WTC11 (cell line): Measurements from ENCODE around the gene FBXO41. TPM values are rescaled to one million over a fixed set of nuclear protein-coding genes. Genes with fewer than 3 reads are reported as not detected.

ENCODE experiments used
- ATAC-seq: fragments of 200-7000 bp; cut with Tn5 transposase; 2 replicates; pipeline ENCODE4 v1.10.0; 2021; ENCODE audit warnings: mild to moderate bottlenecking, moderate library complexity
- CTCF ChIA-PET: fragments of 300-600 bp; sonication (Branson Sonifier 250); formaldehyde crosslinking; loops from one replicate; lab custom pipeline; 2021; ENCODE audit warnings: antibody characterized with exemption; lab: Charles Lee
- POLR2A ChIA-PET: fragments of 350-600 bp; sonication (Branson Sonifier 250); formaldehyde crosslinking; loops from one replicate; lab custom pipeline; 2021; ENCODE audit warnings: antibody characterized with exemption; lab: Charles Lee
- DNase-seq: peaks from one replicate; pipeline ENCODE4 v3.0.0; 2021; ENCODE audit warnings: low spot score
- H3K27ac Mint-ChIP-seq: 2 replicates; pipeline ENCODE4 v1.8.0; 2021; ENCODE audit warnings: mixed read lengths
- H3K27me3 Mint-ChIP-seq: 2 replicates; pipeline ENCODE4 v1.8.0; 2021; ENCODE audit warnings: low read depth, mild to moderate bottlenecking, moderate library complexity, mixed read lengths
- H3K36me3 Mint-ChIP-seq: 2 replicates; pipeline ENCODE4 v1.8.0; 2021; ENCODE audit warnings: mixed read lengths
- H3K4me1 Mint-ChIP-seq: 2 replicates; pipeline ENCODE4 v1.8.0; 2022; ENCODE audit warnings: mixed read lengths
- H3K4me3 Mint-ChIP-seq: 2 replicates; pipeline ENCODE4 v1.8.0; 2021; ENCODE audit warnings: mild to moderate bottlenecking, moderate library complexity, mixed read lengths
- H3K9me3 Mint-ChIP-seq: 2 replicates; pipeline ENCODE4 v1.8.0; 2021; ENCODE audit warnings: mixed read lengths
- GTF2I ChIP-seq: fragments of 250-450 bp; sonication (Bioruptor Pico); conservative IDR thresholded peaks from 2 replicates; pipeline ENCODE4 v1.4.0; 2021; ENCODE audit warnings: mild to moderate bottlenecking
- NR1H2 ChIP-seq: sonication (generic); formaldehyde crosslinking; IDR thresholded peaks from 2 replicates; pipeline ENCODE4 v1.9.0; 2021; ENCODE audit warnings: mild to moderate bottlenecking, moderate library complexity, missing genetic modification reagents
- NR3C1 ChIP-seq: sonication (generic); formaldehyde crosslinking; conservative IDR thresholded peaks from 2 replicates; pipeline ENCODE4 v1.8.1; 2023; ENCODE audit warnings: low read depth, mild to moderate bottlenecking, missing genetic modification reagents
- SP1 ChIP-seq: sonication (generic); formaldehyde crosslinking; conservative IDR thresholded peaks from 2 replicates; pipeline ENCODE4 v1.8.1; 2022; ENCODE audit warnings: missing genetic modification reagents
- TEAD1 ChIP-seq: sonication (generic); formaldehyde crosslinking; IDR thresholded peaks from 2 replicates; pipeline ENCODE4 v1.8.0; 2022; ENCODE audit warnings: mild to moderate bottlenecking, missing genetic modification reagents
- TEAD4 ChIP-seq: sonication (generic); formaldehyde crosslinking; IDR thresholded peaks from 2 replicates; pipeline ENCODE4 v1.8.0; 2022; ENCODE audit warnings: mild to moderate bottlenecking, missing genetic modification reagents
- ZNF263 ChIP-seq: sonication (generic); formaldehyde crosslinking; IDR thresholded peaks from 2 replicates; pipeline ENCODE4 v1.8.1; 2022; ENCODE audit warnings: low read depth, mild to moderate bottlenecking, moderate library complexity, missing genetic modification reagents
- ZNF423 ChIP-seq: fragments of 250-450 bp; sonication (Bioruptor Pico); IDR thresholded peaks from 2 replicates; pipeline ENCODE4 v2.1.2; 2022; ENCODE audit warnings: mild to moderate bottlenecking, moderate library complexity
- total RNA-seq: library from RNA; stranded (reverse); gene quantifications from 3 replicates; pipeline ENCODE4 v1.2.3, GENCODE V29; 2021
- TF ChIP-seq, protein P1 (sequence below): sonication (generic); formaldehyde crosslinking; IDR thresholded peaks from 2 replicates; pipeline ENCODE4 v1.8.0; 2023; ENCODE audit warnings: mild to moderate bottlenecking, missing genetic modification reagents
- TF ChIP-seq, protein P2 (sequence below): sonication (generic); formaldehyde crosslinking; IDR thresholded peaks from 2 replicates; pipeline ENCODE4 v1.8.1; 2023; ENCODE audit warnings: mild to moderate bottlenecking, missing genetic modification reagents
- TF ChIP-seq, protein P3 (sequence below): sonication (generic); formaldehyde crosslinking; IDR thresholded peaks from 2 replicates; pipeline ENCODE4 v1.8.1; 2023; ENCODE audit warnings: mild to moderate bottlenecking, missing genetic modification reagents
- TF ChIP-seq, protein P4 (sequence below): sonication (generic); formaldehyde crosslinking; IDR thresholded peaks from 2 replicates; pipeline ENCODE4 v1.8.1; 2022; ENCODE audit warnings: low read depth, mild to moderate bottlenecking, moderate library complexity, missing genetic modification reagents, borderline replicate concordance

FBXO41 gene
- total RNA-seq, 1 experiment from 2014 or later, result 19.2 TPM

DNA sequence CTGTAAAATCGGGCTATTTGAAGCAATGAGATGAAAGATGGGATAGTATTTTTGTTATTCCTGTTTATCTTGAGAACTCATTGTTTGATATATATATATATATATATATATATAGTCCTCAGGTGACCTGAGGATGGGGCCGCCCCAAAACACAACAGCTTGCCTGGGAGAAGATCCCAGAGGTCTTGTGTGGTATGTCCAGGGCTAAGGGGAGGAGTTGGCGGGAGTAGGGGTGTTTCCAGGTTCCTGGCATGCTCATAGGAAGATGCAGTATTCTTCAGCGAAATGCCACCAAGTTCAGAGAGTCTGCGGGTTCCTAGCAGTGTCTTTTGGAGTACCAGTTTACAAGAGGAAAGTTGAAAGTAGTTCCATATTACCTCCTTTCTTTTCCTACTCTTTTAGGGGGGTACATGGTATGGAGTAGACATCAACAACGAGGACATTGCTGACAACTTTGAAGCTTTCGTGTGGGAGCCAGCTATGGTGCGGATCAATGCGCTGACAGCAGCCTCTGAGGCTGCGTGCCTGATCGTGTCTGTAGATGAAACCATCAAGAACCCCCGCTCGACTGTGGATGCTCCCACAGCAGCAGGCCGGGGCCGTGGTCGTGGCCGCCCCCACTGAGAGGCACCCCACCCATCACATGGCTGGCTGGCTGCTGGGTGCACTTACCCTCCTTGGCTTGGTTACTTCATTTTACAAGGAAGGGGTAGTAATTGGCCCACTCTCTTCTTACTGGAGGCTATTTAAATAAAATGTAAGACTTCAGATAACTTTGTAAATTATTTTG lies 31.8 kb downstream of the FBXO41 start (continued):
- TF ChIP-seq, protein P1, sequence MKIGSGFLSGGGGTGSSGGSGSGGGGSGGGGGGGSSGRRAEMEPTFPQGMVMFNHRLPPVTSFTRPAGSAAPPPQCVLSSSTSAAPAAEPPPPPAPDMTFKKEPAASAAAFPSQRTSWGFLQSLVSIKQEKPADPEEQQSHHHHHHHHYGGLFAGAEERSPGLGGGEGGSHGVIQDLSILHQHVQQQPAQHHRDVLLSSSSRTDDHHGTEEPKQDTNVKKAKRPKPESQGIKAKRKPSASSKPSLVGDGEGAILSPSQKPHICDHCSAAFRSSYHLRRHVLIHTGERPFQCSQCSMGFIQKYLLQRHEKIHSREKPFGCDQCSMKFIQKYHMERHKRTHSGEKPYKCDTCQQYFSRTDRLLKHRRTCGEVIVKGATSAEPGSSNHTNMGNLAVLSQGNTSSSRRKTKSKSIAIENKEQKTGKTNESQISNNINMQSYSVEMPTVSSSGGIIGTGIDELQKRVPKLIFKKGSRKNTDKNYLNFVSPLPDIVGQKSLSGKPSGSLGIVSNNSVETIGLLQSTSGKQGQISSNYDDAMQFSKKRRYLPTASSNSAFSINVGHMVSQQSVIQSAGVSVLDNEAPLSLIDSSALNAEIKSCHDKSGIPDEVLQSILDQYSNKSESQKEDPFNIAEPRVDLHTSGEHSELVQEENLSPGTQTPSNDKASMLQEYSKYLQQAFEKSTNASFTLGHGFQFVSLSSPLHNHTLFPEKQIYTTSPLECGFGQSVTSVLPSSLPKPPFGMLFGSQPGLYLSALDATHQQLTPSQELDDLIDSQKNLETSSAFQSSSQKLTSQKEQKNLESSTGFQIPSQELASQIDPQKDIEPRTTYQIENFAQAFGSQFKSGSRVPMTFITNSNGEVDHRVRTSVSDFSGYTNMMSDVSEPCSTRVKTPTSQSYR, result no peak
- TF ChIP-seq, protein P2, sequence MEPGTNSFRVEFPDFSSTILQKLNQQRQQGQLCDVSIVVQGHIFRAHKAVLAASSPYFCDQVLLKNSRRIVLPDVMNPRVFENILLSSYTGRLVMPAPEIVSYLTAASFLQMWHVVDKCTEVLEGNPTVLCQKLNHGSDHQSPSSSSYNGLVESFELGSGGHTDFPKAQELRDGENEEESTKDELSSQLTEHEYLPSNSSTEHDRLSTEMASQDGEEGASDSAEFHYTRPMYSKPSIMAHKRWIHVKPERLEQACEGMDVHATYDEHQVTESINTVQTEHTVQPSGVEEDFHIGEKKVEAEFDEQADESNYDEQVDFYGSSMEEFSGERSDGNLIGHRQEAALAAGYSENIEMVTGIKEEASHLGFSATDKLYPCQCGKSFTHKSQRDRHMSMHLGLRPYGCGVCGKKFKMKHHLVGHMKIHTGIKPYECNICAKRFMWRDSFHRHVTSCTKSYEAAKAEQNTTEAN (CRISPR knock-in tag), result no peak

DNA sequence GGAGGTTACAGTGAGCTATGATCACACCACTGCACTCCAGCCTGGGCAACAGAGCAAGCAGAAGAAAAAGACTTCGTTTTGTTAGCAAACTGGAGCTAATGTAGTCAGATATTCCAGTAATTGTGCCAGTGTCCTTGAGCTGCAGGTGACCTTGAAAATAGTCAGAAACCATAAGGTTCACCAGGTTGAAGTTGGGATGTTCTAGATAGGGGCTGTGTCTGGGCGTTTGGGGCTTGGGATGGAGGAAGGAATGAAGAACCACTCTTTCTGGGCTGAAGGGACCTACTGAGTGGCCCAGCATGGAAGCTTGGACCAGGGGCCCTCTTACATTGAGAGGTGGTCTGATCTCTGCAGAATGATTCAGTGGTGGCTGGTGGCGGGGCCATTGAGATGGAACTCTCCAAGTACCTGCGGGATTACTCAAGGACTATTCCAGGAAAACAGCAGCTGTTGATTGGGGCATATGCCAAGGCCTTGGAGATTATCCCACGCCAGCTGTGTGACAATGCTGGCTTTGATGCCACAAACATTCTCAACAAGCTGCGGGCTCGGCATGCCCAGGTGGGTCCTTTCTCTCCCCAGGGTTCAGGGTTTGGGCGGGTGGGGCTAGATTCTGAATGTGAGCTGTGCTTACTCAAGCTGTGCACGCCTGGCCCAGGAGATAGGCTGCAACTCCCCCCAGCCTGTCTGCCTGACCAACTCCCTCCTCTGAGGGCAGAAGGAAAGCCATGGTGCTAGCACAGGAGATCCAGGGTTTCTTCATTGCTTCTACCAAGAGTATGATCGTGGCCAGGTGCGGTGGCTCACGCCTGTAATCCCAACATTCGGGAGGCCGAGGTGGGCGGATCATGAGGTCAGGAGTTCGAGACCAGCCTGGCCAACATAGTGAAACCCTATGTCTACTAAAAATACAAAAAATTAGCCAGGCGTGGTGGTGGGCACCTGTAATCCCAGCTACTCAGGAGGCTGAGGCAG lies 33.1 kb downstream of the FBXO41 start:
- ATAC-seq (no peak), DNase-seq (no peak)
- Mint-ChIP-seq H3K4me3 (no peak overlapping the region), H3K27ac (no peak overlapping the region), H3K27me3 (no peaks in the 10 kb centered on the region), H3K9me3 (no peaks in the 10 kb centered on the region), H3K36me3 (peaks cover 69% of the 10 kb centered on the region), H3K4me1 (peaks cover 6% of the 10 kb centered on the region; the same call in 1 of the 2 replicates)
- ChIA-PET CTCF (interaction anchor here (0.6 to 1.2 kb wide), 3 partner anchors 9 to 142 kb away, joined by 3 to 5 read pairs (median 3); partner anchors contain the start of gene CCT7), POLR2A (interaction anchor here (1.8 kb wide), 1 partner anchor 17 kb away, joined by 7 read pairs; the partner anchor contains the start of gene CCT7)
- TF ChIP-seq, protein P3, sequence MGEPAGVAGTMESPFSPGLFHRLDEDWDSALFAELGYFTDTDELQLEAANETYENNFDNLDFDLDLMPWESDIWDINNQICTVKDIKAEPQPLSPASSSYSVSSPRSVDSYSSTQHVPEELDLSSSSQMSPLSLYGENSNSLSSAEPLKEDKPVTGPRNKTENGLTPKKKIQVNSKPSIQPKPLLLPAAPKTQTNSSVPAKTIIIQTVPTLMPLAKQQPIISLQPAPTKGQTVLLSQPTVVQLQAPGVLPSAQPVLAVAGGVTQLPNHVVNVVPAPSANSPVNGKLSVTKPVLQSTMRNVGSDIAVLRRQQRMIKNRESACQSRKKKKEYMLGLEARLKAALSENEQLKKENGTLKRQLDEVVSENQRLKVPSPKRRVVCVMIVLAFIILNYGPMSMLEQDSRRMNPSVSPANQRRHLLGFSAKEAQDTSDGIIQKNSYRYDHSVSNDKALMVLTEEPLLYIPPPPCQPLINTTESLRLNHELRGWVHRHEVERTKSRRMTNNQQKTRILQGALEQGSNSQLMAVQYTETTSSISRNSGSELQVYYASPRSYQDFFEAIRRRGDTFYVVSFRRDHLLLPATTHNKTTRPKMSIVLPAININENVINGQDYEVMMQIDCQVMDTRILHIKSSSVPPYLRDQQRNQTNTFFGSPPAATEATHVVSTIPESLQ (CRISPR knock-in tag), result no peak
- TF ChIP-seq TEAD1 (CRISPR knock-in tag), result no peak
- TF ChIP-seq GTF2I (CRISPR knock-in tag), result no peak
- no peak for TF ChIP-seq ZNF423 (CRISPR knock-in tag)
- TF ChIP-seq NR1H2 (CRISPR knock-in tag), result no peak
- TF ChIP-seq, protein P4, sequence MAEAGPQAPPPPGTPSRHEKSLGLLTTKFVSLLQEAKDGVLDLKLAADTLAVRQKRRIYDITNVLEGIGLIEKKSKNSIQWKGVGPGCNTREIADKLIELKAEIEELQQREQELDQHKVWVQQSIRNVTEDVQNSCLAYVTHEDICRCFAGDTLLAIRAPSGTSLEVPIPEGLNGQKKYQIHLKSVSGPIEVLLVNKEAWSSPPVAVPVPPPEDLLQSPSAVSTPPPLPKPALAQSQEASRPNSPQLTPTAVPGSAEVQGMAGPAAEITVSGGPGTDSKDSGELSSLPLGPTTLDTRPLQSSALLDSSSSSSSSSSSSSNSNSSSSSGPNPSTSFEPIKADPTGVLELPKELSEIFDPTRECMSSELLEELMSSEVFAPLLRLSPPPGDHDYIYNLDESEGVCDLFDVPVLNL, result no peak
- TF ChIP-seq NR3C1 (CRISPR knock-in tag), result no peak
- no peak for TF ChIP-seq ZNF263 (CRISPR knock-in tag)
- TF ChIP-seq, protein P1, result no peak
- TF ChIP-seq TEAD4 (CRISPR knock-in tag), result no peak
- no peak for TF ChIP-seq SP1 (CRISPR knock-in tag)
